Esophagus squamous epithelium (tissue), 5 donors: ENCODE measurements around the gene EGFL7. TPM values are rescaled to one million over a fixed set of nuclear protein-coding genes. Genes with fewer than 3 reads are reported as not detected.

ENCODE experiments used
- DNase-seq: peaks from one replicate; lab custom pipeline; 2025; lab: John Stamatoyannopoulos, UW
- H3K27ac ChIP-seq, 4 donors: fragments of 200-600 bp; sonication (generic); one replicate each; pipeline ENCODE4 v1.5.1; 2016 to 2019; ENCODE audit warnings: mild to moderate bottlenecking in 1 of 4
- H3K27me3 ChIP-seq, 4 donors: fragments of 200-600 bp; sonication (generic); 1 replicate in 3 of 4; 2 replicates in 1 of 4; pipeline versions ENCODE4 v1.5.1 to v1.6.0; 2017 to 2021; ENCODE audit warnings: antibody characterized with exemption in 1 of 4
- H3K36me3 ChIP-seq, 3 donors: fragments of 200-600 bp; sonication (generic); one replicate each; pipeline ENCODE4 v1.5.1; 2016 to 2019
- H3K4me1 ChIP-seq, 3 donors: fragments of 200-600 bp; sonication (generic); one replicate each; pipeline ENCODE4 v1.5.1; 2017 to 2019
- H3K4me3 ChIP-seq, 4 donors: fragments of 200-600 bp; sonication (generic); 1 replicate in 3 of 4; 2 replicates in 1 of 4; pipeline ENCODE4 v1.5.1; 2016 to 2019; ENCODE audit warnings: mild to moderate bottlenecking in 2 of 4, moderate library complexity in 1 of 4
- H3K9me3 ChIP-seq, 3 donors: fragments of 200-600 bp; sonication (generic); one replicate each; pipeline ENCODE4 v1.5.1; 2016 to 2019
- POLR2A ChIP-seq, 4 donors: fragments of 450-650 bp; IDR thresholded peaks; one replicate each; pipeline ENCODE4 v1.6.1; 2017; ENCODE audit warnings: antibody characterized with exemption in 4 of 4, mild to moderate bottlenecking in 4 of 4, moderate library complexity in 3 of 4
- WGBS, 2 donors: methylation state at CpG; one replicate each; pipeline ENCODE4 v1.1.5; 2018; 5-methylcytosine and 5-hydroxymethylcytosine counted together
- intact Hi-C: fragments of 100-400 bp; cut with DNase I; formaldehyde crosslinking; loops from one replicate; pipeline ENCODE4 v1.15.0; 2022
- total RNA-seq, 4 donors: library from RNA; depleted of rRNA; stranded (reverse); fragments of >200 nt; gene quantifications; one replicate each; pipeline ENCODE4 v1.1.0, GENCODE V29; 2016
- TF ChIP-seq, protein P1 (sequence below), 6 experiments: fragments of 450-650 bp in 4 of 6; fragments of 200-600 bp in 2 of 6; sonication (generic) in 2 of 6; IDR thresholded peaks; one replicate each; pipeline ENCODE4 v1.5.1; 2016 to 2019; ENCODE audit warnings: antibody characterized with exemption in 6 of 6, mild to moderate bottlenecking in 4 of 6, moderate library complexity in 4 of 6
- donor health status: DM: yes; HTN: yes; CAD: no.

The EGFL7 gene
- total RNA-seq, 4 donors from 2014 or later: 5.2 to 41.2 (median 21.2) TPM

DNA sequence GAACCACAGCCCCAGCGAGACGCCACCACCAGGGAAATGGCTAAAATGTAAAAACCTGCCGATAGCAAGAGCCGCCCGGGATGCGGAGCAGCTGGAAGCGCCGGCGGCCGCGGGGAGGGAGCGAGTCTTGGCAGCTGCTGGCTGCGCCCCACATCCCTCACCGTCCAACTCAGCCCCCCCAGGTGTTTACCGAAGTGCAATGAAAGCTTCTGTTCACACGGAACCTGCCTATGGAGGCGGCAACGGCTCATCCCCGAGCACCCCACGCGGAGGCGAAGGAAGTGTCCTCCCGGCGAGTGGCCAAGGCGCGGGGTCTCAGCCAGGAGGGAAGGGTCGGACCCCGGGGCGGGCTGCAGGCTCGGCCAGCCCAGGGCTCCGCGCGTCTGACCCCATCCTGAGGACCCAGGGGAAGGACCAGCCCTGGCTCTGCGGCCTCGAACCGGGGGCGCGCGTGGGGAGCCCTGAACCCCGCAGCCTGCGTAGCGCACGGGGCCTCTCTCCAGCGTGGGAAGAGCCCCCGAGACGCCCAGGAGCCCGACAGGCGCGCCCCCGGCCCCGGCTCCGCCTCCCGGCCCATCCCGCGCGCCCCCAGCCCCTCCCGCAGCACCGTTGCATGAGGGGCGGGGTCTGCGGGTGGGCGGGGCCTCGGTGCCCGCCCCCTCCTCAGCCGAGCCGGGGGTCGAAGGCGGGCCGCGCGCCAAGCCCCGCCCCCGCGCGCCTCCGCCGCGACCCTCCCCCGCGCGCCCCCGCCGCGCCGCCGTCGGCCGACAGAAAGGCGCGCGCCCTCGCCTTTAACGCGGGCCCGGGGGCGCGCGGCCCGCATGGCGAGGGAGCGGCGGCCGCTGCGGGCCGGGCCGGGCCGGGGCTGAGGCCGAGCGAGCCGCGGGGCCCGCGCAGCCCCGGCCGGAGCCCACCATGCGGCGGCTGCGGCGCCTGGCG is 49.3 kb downstream of the EGFL7 start, which contains the start of gene DIPK1B:
TSS of gene DIPK1B (plus strand) at position 822 of the 939 bp plus-strand sequence. CDS start at position 916, 94 bp downstream.
- Histone ChIP-seq H3K27me3 (peaks cover 0 to 64% (median 3%) of the 10 kb centered on the region in 4 donors), H3K4me1 (peaks cover 7 to 40% (median 12%) of the 10 kb centered on the region in 3 donors)
- WGBS, 2 donors: 7% methylated on average over 14 to 15 of the region's 119 CpGs

DNA sequence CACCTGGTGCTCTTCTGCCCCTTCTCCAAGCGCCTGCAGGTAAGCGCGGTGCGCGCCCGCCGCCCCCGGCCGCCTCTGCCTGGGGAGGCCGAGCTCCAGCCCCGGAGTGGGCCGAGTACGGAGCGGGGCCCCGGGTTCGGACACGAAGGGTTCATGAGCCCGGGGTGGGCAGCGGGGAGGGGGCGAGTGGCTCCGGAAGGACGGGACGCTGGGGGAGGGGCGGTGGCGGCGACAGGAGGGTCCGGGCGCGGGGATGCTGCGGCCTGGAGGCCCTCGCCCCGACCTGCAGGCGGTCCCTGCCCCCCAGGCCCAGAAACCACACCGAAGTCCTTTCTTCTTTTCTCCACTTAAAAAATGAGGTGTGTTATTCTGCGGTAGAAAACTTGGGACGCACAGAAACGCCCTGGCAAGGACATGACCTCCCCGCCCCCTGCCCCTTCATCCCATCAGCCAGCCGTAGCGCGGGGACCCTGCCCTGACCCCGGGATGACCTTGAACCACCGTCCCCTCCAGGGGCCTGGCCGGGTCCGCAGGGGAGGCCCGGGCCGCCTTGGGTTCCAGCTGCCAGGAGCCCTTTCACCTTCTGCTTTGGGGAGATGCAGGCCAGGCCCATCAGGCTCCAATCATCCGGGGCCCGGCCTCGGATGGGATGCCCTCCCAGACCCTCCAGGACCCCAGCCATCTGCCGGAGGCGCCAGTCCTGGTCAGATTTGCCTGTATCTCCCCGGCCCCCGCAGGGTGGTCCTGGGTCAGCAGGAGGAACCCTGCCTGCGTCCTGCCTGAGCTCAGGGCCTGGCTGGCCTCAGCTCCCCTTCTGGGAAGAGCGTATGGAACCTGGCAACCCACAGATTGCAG is 50.2 kb downstream of the EGFL7 start:
- DNase-seq: no peak
- peak overlapping the region; percentile 19 to 68 (median 48) for H3K4me3 ChIP-seq
- intact Hi-C loops: no loop called here
- H3K27ac ChIP-seq: peak overlapping the region; percentile 31 to 75 (median 50)
- no peaks in the 10 kb centered on the region for H3K36me3 ChIP-seq
- TF ChIP-seq, protein P1, sequence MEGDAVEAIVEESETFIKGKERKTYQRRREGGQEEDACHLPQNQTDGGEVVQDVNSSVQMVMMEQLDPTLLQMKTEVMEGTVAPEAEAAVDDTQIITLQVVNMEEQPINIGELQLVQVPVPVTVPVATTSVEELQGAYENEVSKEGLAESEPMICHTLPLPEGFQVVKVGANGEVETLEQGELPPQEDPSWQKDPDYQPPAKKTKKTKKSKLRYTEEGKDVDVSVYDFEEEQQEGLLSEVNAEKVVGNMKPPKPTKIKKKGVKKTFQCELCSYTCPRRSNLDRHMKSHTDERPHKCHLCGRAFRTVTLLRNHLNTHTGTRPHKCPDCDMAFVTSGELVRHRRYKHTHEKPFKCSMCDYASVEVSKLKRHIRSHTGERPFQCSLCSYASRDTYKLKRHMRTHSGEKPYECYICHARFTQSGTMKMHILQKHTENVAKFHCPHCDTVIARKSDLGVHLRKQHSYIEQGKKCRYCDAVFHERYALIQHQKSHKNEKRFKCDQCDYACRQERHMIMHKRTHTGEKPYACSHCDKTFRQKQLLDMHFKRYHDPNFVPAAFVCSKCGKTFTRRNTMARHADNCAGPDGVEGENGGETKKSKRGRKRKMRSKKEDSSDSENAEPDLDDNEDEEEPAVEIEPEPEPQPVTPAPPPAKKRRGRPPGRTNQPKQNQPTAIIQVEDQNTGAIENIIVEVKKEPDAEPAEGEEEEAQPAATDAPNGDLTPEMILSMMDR (IDR thresholded peaks at IDR 0.05): no peak
- no peak for TF ChIP-seq POLR2A (IDR thresholded peaks at IDR 0.05)
- peaks cover 0 to 71% (median 3%) of the 10 kb centered on the region in 4 donors for H3K27me3 ChIP-seq
- no peaks in the 10 kb centered on the region for H3K9me3 ChIP-seq
- H3K4me1 ChIP-seq: peaks cover 7 to 40% (median 12%) of the 10 kb centered on the region in 3 donors
- WGBS, 2 donors: 0% methylated on average over 3 of the region's 56 CpGs; no CpG with 5 or more reads in 1 of the 2 donors

More for the DNA sequence above, 49.3 kb downstream of the EGFL7 start, which contains the start of gene DIPK1B:
- Histone ChIP-seq H3K9me3 (no peaks in the 10 kb centered on the region), H3K4me3 (peak within 1 kb of the TSS; percentile 19 to 68 (median 48)), H3K27ac (peak within 1 kb of the TSS; percentile 31 to 75 (median 50)), H3K36me3 (no peaks in the 10 kb centered on the region)
- no peak for DNase-seq
- TF ChIP-seq, protein P1 (IDR thresholded peaks at IDR 0.05): no peak
- TF ChIP-seq POLR2A (IDR thresholded peaks at IDR 0.05): no peak
- intact Hi-C loops: no loop called here

DNA sequence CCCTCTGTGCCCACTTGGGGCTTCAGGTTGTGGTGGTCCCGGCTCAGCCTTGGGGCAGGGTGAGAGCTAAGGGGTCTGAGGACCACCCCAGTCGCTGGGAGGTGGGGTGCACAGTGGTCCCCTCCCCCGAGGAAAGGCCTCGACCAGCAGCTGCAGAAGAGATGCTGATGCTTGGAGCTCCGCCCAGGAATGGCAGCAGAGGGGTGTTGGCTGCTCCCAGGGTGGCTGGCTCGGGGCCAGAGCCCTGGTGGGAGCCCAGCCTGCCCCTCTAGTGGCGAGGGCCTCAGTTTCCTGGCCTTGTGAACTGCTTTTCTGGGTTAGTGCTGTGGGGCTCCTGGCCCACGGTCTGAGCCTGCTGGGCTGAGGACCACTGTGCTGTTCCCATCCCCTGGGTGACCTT is 50.8 kb downstream of the EGFL7 start:
- DNase-seq: no peak
- Histone ChIP-seq H3K9me3 (no peaks in the 10 kb centered on the region), H3K4me1 (peaks cover 7 to 42% (median 12%) of the 10 kb centered on the region in 3 donors), H3K4me3 (peak overlapping the region in 3 of 4 donors; percentile 42 to 68 (median 53)), H3K36me3 (no peaks in the 10 kb centered on the region), H3K27me3 (peaks cover 0 to 71% (median 3%) of the 10 kb centered on the region in 4 donors), H3K27ac (peak overlapping the region in 3 of 4 donors; percentile 16 to 75 (median 66))
- TF ChIP-seq, protein P1 (IDR thresholded peaks at IDR 0.05): no peak
- TF ChIP-seq POLR2A (IDR thresholded peaks at IDR 0.05): no peak
- intact Hi-C loops: no loop called here
- 20% methylated on average over 1 of the region's 8 CpGs; no CpG with 5 or more reads in 1 of the 2 donors for WGBS, 2 donors

DNA sequence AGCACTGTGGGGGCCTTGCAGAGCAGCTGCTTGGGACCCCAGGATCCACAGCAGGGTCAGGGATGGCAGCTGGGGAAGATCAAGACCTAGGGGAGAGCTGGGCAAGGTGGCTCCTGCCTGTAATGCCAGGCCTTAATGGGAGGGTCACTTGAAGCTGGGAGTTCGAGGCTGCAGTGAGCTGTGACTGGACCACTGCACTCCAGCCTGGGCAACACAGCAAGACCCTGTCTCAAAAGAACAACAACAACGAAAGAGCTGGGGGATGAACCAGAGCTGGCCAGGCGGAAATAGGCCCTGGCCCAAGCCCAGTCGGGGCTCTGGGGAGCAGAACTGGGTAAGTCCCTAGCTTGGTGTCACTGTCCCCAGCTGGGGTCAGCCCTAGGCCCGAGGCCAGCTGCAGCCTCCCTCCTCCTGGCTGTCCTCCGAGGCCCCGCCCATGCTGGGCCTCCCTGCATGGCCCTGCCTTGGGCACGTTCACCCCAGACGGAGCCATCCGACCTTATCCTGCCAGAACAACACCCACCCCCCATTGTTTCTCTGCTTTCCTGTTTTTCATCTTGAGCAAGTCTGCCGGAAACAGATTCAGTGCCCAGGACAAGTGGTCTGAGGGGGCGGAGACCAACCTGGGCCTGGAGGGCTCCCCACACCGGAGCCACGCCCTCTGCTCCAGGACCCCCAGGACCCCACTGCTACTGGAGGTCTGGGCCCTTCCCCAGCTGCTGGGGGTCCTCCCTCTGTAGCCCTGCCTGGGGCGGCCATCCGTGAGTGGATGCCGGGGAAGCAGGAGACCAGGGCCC is 51.6 kb downstream of the EGFL7 start:
- 34 to 56% methylated on average over 8 to 10 of the region's 17 CpGs for WGBS, 2 donors

More for the DNA sequence above, 51.6 kb downstream of the EGFL7 start:
- TF ChIP-seq, protein P1 (IDR thresholded peaks at IDR 0.05): no peak
- TF ChIP-seq POLR2A (IDR thresholded peaks at IDR 0.05): no peak
- DNase-seq: no peak
- intact Hi-C loops: no loop called here
- Histone ChIP-seq H3K27me3 (peaks cover 0 to 71% (median 3%) of the 10 kb centered on the region in 4 donors), H3K36me3 (no peaks in the 10 kb centered on the region), H3K4me1 (peaks cover 13 to 50% (median 14%) of the 10 kb centered on the region in 3 donors), H3K4me3 (peak overlapping the region in 2 of 4 donors; percentile 53 to 68), H3K9me3 (no peaks in the 10 kb centered on the region), H3K27ac (peak overlapping the region; percentile 9 to 75 (median 66))
